ENCODE data around the gene SNX10. TPM values are rescaled to one million over a fixed set of nuclear protein-coding genes. Genes with fewer than 3 reads are reported as not detected.

The SNX10 gene
- total and polyA plus RNA-seq, 12 donors: 6.5 to 50.3 (median 27.8) TPM

DNA sequence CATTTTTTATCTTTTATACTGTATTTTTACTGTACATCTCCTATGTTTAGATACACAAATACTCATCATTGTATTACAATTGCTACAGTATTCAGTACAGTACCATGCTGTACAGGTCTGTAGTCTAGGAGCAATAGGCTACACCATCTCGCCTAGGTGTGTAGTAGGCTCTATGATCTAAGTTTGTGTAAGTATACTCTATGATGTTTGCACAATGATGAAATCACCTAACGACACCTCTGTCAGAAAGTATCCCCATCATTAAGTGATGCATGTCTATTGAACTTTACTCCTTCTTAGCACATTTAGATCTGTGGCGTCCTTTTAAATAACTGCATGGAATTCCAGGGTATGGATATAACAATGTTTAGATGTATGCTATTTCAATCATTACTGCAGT is 112.0 kb downstream of the SNX10 start:
- 95 to 97% (median 97%) methylated on average over 3 of the region's 3 CpGs for WGBS, 4 donors
- intact Hi-C loops (cut with DNase I): no loop called here
- TF ChIP-seq, protein P1, sequence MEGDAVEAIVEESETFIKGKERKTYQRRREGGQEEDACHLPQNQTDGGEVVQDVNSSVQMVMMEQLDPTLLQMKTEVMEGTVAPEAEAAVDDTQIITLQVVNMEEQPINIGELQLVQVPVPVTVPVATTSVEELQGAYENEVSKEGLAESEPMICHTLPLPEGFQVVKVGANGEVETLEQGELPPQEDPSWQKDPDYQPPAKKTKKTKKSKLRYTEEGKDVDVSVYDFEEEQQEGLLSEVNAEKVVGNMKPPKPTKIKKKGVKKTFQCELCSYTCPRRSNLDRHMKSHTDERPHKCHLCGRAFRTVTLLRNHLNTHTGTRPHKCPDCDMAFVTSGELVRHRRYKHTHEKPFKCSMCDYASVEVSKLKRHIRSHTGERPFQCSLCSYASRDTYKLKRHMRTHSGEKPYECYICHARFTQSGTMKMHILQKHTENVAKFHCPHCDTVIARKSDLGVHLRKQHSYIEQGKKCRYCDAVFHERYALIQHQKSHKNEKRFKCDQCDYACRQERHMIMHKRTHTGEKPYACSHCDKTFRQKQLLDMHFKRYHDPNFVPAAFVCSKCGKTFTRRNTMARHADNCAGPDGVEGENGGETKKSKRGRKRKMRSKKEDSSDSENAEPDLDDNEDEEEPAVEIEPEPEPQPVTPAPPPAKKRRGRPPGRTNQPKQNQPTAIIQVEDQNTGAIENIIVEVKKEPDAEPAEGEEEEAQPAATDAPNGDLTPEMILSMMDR (IDR thresholded peaks at IDR 0.05): no peak
- TF ChIP-seq POLR2A (IDR thresholded peaks at IDR 0.05): no peak
- Histone ChIP-seq H3K4me1 (replicated peaks in 1 of 2) (peaks cover 0 to 9% of the 10 kb centered on the region in 2 donors), H3K27me3 (no peaks in the 10 kb centered on the region), H3K36me3 (replicated peaks in 1 of 2) (no peaks in the 10 kb centered on the region), H3K9me3 (replicated peaks in 1 of 3) (no peaks in the 10 kb centered on the region), H3K4me3 (no peak overlapping the region), H3K27ac (no peak overlapping the region)
- DNase-seq: no peak

DNA sequence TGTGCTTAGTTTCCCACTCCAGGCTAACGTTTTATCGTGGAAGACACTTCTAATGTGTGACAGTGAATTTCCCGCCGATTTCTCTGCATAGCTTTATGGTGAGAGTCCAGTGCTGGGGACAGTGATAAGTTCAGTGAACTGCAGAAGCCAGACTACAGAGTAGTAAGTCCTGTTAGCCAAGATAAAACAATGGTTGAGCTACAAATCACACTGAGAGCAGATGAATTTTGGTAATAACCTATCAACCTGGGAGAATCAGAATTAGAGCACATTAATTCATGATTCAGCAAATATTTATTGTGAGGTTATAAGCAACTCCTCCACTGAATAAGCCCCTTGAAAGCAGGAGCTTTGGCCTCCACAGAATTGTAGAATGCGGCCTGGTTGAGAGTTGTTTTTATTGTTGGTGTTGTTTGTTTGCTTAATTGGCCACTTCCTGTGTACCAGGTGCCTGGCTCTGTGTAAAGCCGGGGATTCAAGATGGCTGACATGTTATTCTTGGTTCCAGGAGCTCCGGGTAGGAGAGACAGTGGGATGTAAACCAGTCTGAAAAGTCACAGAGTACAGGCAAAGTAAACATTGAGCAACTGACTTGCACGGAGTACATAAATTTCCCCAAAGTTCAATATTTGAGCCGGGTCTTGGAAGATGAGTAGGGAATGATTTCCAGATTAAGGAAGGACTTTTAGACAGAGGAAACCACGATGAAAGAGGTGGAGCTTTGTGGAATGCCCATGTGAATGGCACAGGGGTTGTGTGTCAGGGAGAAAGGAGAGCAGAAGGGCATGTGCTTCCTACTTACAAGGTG is 112.7 kb downstream of the SNX10 start:
- H3K4me1 ChIP-seq (replicated peaks in 1 of 2): peaks cover 0 to 3% of the 10 kb centered on the region in 2 donors
- TF ChIP-seq POLR2A (IDR thresholded peaks at IDR 0.05): no peak
- TF ChIP-seq, protein P1 (IDR thresholded peaks at IDR 0.05): no peak
- H3K4me3 ChIP-seq: no peak overlapping the region
- DNase-seq: no peak
- 88 to 95% (median 89%) methylated on average over 10 of the region's 10 CpGs for WGBS, 4 donors
- H3K27ac ChIP-seq: no peak overlapping the region
- H3K27me3 ChIP-seq: no peaks in the 10 kb centered on the region
- H3K36me3 ChIP-seq (replicated peaks in 1 of 2): no peaks in the 10 kb centered on the region
- H3K9me3 ChIP-seq (replicated peaks in 1 of 3): no peaks in the 10 kb centered on the region
- intact Hi-C loops (cut with DNase I): no loop called here

DNA sequence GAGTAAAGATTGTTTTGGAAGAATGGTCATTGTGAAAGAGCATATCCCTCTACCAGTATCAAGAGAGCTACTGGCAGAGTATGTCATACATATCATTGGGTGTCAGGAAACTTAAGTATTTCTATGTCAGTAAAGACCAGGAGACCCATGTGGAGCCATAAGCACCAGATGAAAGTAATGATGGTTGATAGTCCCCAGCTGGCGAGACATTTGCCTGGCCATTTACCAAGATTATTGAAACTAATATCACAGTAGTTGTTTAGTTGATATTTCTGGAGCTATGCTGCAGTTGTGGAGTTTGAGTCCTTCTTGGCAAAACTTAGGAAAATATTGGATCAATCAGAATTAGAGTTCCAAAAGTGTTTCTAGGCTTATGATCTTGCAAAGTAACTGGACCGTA is 114.8 kb downstream of the SNX10 start:
- Histone ChIP-seq H3K36me3 (replicated peaks in 1 of 2) (no peaks in the 10 kb centered on the region), H3K9me3 (replicated peaks in 1 of 3) (no peaks in the 10 kb centered on the region), H3K4me1 (replicated peaks in 1 of 2) (no peaks in the 10 kb centered on the region), H3K4me3 (no peak overlapping the region), H3K27ac (no peak overlapping the region), H3K27me3 (no peaks in the 10 kb centered on the region)
- no peak for DNase-seq
- WGBS, 4 donors: 75 to 100% (median 97%) methylated on average over 2 of the region's 2 CpGs
- intact Hi-C loops (cut with DNase I): no loop called here
- TF ChIP-seq, protein P1 (IDR thresholded peaks at IDR 0.05): no peak
- TF ChIP-seq POLR2A (IDR thresholded peaks at IDR 0.05): no peak

DNA sequence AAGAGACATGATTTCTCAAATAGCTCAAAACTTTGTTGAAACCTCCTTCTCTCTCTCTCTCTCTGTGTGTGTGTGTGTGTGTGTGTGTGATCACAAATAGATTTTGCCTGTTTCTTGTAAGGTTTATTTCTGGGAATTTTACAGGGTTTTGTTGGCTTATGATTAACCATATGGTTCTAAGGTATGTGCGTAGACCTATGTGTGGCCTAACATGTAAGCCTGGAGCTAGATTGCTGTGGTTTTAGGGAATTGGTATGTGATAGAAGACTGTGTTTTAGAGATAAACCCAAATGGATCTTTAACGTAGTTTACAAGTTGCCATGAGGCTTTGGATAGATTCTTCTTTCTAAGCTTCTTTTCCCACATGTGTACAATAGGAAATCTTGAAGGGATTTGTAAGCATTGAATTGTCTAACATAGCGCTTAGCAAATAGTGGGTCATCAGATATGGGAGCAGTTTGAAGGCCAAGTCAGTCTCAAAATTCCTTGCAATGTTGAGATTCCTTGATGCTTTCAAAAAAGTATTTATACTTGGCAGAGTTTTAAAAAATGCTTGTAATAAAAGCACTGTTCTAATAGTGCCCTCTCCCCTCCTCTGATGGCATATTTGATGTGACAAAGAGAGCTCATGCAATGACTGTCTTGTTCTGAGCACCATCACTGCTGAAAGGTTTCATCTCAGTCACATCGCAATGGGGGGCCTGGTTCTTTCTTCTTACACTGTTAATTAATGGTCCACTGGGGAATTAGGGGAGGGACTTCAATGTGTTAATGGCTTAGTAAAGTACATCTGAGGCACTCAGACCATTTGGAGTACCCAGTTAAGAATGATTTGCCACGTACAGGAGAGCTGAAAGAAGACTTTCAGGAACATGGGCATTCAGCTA is 118.2 kb downstream of the SNX10 start:
- Histone ChIP-seq H3K9me3 (replicated peaks in 1 of 3) (no peaks in the 10 kb centered on the region), H3K27ac (no peak overlapping the region), H3K36me3 (replicated peaks in 1 of 2) (no peaks in the 10 kb centered on the region), H3K27me3 (no peaks in the 10 kb centered on the region), H3K4me1 (replicated peaks in 1 of 2) (no peaks in the 10 kb centered on the region), H3K4me3 (no peak overlapping the region)
- intact Hi-C loops (cut with DNase I): no loop called here
- TF ChIP-seq, protein P1 (IDR thresholded peaks at IDR 0.05): no peak
- TF ChIP-seq POLR2A (IDR thresholded peaks at IDR 0.05): no peak
- DNase-seq: no peak
- WGBS, 4 donors: 89 to 92% (median 91%) methylated on average over 5 of the region's 5 CpGs

Measured in adrenal gland (tissue), 12 donors.